GM12801 (cell line): ENCODE measurements around the gene ARID2.

ENCODE experiments used
- TF ChIP-seq, protein P1 (sequence below): IDR thresholded peaks from one replicate; pipeline ENCODE4 v1.5.1; 2011; ENCODE audit warnings: control low read depth; ENCODE audit not compliant: insufficient read length; ENCODE audit errors: extremely low read depth

ARID2 gene

DNA sequence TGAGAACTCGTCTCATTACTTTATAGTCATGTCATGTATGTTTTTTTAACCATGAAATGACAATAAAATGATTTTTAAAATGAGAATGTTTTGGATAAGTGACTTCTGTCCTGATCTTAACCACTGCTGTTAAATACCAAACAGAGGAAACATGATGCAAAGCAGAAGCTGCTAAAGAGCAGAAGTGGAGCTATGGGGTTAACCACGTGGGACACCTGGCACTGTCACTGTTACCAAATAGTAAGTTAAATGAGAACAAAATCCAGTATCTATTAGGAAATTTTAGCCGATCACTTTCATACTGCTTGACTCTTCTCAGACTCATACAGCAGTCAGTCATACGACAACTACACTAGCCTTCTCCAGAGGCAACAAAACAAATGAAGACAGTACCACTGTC is 178.4 kb downstream of the ARID2 start:
- TF ChIP-seq, protein P1, sequence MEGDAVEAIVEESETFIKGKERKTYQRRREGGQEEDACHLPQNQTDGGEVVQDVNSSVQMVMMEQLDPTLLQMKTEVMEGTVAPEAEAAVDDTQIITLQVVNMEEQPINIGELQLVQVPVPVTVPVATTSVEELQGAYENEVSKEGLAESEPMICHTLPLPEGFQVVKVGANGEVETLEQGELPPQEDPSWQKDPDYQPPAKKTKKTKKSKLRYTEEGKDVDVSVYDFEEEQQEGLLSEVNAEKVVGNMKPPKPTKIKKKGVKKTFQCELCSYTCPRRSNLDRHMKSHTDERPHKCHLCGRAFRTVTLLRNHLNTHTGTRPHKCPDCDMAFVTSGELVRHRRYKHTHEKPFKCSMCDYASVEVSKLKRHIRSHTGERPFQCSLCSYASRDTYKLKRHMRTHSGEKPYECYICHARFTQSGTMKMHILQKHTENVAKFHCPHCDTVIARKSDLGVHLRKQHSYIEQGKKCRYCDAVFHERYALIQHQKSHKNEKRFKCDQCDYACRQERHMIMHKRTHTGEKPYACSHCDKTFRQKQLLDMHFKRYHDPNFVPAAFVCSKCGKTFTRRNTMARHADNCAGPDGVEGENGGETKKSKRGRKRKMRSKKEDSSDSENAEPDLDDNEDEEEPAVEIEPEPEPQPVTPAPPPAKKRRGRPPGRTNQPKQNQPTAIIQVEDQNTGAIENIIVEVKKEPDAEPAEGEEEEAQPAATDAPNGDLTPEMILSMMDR: no peak

DNA sequence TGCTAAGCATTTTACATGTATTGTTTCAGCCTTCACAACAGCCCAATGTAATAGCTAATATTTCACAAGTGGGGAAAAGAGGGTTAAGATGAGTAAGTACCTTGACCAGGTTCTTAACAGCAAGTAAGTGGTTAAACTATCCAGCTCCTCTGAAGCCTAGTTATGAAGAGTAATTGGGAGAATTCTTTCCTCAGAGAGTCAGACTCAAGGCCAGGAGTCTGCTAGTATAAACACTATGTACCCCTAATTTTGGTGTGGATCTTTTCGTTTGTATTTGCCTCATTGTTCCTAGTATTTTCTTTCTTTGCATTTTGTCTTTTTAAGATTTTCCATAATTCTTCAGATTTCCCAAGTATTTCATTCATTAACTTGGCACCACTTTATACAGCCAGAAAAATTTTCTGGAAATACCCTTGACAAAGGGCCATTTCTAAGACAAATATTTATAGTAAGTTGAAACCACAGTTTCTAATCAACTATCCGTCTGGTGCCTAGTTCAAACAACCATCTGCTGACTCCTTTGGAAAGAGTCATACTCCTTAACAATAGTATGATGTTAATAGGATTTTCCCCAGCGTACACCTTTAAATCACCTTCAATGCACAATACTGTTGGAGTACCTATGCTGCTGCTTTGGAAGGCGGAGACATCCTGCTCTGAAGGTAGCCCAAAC is 179.7 kb downstream of the ARID2 start:
- TF ChIP-seq, protein P1: no peak

DNA sequence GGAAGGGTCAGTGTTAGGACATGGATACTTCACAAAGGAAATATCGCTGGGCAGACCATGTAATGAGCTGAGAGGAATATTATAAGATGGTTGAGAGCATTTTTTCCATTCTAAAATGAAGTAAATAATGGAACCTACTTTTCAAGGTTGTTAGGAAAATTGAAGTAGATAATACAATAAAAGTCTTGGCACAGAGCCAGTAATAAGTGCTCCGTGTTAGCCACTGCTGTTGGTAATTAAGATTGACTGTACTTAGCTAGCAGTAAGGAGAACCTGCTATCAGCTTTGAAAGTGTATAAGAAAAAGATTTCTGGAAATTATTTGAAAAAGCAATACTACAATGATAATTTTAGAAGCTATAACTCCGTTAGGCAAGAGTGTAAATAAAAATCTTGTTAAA is 183.3 kb downstream of the ARID2 start:
- TF ChIP-seq, protein P1: no peak

DNA sequence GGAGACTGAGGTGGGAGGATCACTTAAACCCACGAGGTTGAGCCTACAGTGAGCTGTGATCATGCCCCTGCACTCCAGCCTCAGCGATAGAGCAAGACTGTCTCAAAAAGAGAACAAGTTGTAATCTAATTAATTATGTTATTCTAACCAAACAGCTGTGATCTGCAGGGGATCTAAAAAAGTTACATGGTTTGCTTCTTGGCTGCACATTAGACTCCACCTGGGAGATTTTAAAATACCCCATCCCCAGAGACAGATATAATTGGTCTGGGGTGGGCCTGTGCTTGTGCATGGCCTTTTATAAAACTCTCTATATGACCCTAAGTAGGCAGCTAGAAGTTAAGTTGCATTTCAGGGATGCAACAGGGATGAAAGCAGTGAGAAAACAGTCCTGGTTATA is 184.1 kb downstream of the ARID2 start:
- TF ChIP-seq, protein P1: no peak

- TF ChIP-seq, protein P1: no peak
These were observed 184.6 kb downstream of the ARID2 start for GRCh38 chr12:45914090-45914489.

GRCh38 chr12:45915405-45915804 is 185.9 kb downstream of the ARID2 start:
- TF ChIP-seq, protein P1: no peak

DNA sequence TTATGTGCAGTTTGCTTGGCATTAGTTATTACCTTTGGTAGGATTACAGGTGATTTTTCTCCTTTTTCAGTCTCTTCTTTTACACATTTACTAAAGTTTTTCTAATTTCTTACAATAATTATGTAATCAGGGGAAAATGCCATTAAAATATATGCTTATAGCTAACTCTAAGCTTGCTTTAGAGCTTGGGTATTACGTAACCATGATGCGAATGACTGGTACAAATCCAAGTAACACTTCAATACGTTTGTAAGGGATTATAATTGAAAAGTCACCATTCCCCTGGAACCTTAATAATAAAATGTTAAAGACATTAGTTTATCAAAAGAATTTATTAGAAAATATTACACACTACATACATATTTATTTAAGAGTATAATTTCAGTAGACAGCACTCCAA is 189.3 kb downstream of the ARID2 start:
- TF ChIP-seq, protein P1: no peak
